Kidney epithelial cell (primary cell): ENCODE measurements around the gene GPR153. TPM values are rescaled to one million over a fixed set of nuclear protein-coding genes. Genes with fewer than 3 reads are reported as not detected.
A peak's percentile ranks its signal among the peaks of the same experiment; 100 is the strongest.

ENCODE experiments used
- DNase-seq: peaks from one replicate; pipeline ENCODE4 v3.0.0-alpha.2; 2010; ENCODE audit warnings: low read depth
- H3K27me3 ChIP-seq: 2 replicates; pipeline ENCODE4 v1.6.0; 2011; ENCODE audit warnings: low read length; ENCODE audit not compliant: control insufficient read depth, insufficient read depth
- H3K36me3 ChIP-seq: 2 replicates; pipeline ENCODE4 v1.5.1; 2011; ENCODE audit warnings: low read length; ENCODE audit not compliant: control insufficient read depth, insufficient read depth
- H3K4me3 ChIP-seq: 2 replicates; pipeline ENCODE4 v1.5.1; 2011; ENCODE audit warnings: low read depth, mild to moderate bottlenecking, control low read depth, low read length
- CTCF ChIP-seq: IDR thresholded peaks from 2 replicates; pipeline ENCODE4 v1.5.1; 2011; ENCODE audit warnings: mild to moderate bottlenecking, moderate library complexity, low read length, control low read depth, inconsistent platforms; ENCODE audit not compliant: insufficient read depth, poor library complexity, severe bottlenecking
- total RNA-seq: library from RNA; depleted of rRNA; stranded (reverse); fragments of >200 nt; gene quantifications from 2 replicates; pipeline ENCODE4 v1.2.3, GENCODE V29; 2015

Gene GPR153
- total RNA-seq, 1 donor from 2014 or later = 11.4 TPM

GRCh38 chr1:6265151-6265550, 4.3 kb upstream of the GPR153 start:
- no peaks in the 10 kb centered on the region for H3K27me3 ChIP-seq
- no peak overlapping the region for H3K4me3 ChIP-seq
- no peak for DNase-seq
- no peaks in the 10 kb centered on the region for H3K36me3 ChIP-seq
- TF ChIP-seq CTCF = no peak

GRCh38 chr1:6263716-6264115, 2.8 kb upstream of the GPR153 start:
- Histone ChIP-seq H3K27me3 (peaks cover 5% of the 10 kb centered on the region), H3K4me3 (no peak overlapping the region), H3K36me3 (no peaks in the 10 kb centered on the region)
- TF ChIP-seq CTCF = no peak
- DNase-seq = no peak

GRCh38 chr1:6262555-6263420, 1.9 kb upstream of the GPR153 start:
- Histone ChIP-seq H3K27me3 (peaks cover 5% of the 10 kb centered on the region), H3K36me3 (no peaks in the 10 kb centered on the region), H3K4me3 (no peak overlapping the region)
- no peak for TF ChIP-seq CTCF
- DNase-seq = no peak

GRCh38 chr1:6261615-6261995, 707 bp upstream of the GPR153 start:
- peaks cover 5% of the 10 kb centered on the region for H3K27me3 ChIP-seq
- H3K4me3 ChIP-seq = no peak overlapping the region
- no peak for DNase-seq
- no peaks in the 10 kb centered on the region for H3K36me3 ChIP-seq
- no peak for TF ChIP-seq CTCF

- Histone ChIP-seq H3K27me3 (peaks cover 5% of the 10 kb centered on the region), H3K4me3 (peak overlapping the region; percentile 59), H3K36me3 (no peaks in the 10 kb centered on the region)
- no peak for DNase-seq
- no peak for TF ChIP-seq CTCF
These were observed 414 bp downstream of the GPR153 start for GRCh38 chr1:6260433-6260934.
